Posterior vena cava (tissue), 2 donors: ENCODE results near the gene CAPN5. TPM values are rescaled to one million over a fixed set of nuclear protein-coding genes. Genes with fewer than 3 reads are reported as not detected.

Experiments used
- DNase-seq: peaks from one replicate; pipeline ENCODE4 v3.0.0-alpha.2; 2020; ENCODE audit warnings: low spot score
- intact Hi-C, 2 donors: fragments of 100-400 bp; cut with DNase I; formaldehyde crosslinking; loops; one replicate each; pipeline versions ENCODE4 v1.14.1 to v1.14.2; 2022 to 2023
- total RNA-seq, 2 donors: library from RNA; stranded (reverse); fragmentation: NEBNext Ultra II Directional; extraction: Animal tissue kit (Norgen Biotek cat#: 25700); gene quantifications; one replicate each; pipeline ENCODE4 v1.2.1, GENCODE V29; 2021
- donor health status: DM: yes; HTN: yes; CAD: no.
- donor health status: DM: yes; HTN: yes; CAD: no.

The CAPN5 gene
- total RNA-seq, 2 donors from 2014 or later = 14.4 to 23.4 TPM

DNA sequence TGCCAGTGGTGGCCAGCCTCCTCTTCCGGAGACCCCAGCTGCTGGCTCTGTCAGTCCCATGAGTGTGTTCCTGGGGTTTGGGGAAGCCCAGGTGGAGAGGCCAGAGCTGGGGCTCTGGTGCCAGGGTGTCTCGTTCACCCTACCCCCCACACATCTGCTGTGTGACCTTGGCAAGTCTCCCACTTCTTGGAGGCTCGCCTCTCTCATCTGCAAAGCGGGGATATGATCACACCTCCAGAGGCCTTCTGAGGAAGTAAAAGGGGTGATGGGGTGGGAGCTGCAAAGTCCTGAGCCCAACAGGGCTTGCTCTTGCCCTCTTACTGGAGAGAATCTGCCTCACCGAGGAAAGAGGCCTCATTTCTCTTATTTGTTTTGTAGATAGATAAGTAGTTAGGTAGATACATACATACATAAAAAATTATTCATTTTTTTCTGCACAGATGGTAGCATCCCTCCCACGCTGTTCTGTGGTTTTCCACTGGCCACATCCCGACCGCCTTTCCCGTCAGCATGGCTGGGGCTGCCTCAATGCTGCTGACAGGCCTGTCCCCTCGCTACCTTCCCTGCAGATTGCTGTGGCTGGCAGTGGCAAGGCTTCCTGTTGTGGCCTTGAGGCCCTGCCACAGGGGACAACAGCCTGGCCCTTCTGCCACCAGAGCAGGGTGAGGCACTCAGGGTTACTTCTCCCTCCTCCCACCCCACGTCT is 85.2 kb downstream of the CAPN5 start:
- DNase-seq = no peak
- intact Hi-C loops = no loop called here

DNA sequence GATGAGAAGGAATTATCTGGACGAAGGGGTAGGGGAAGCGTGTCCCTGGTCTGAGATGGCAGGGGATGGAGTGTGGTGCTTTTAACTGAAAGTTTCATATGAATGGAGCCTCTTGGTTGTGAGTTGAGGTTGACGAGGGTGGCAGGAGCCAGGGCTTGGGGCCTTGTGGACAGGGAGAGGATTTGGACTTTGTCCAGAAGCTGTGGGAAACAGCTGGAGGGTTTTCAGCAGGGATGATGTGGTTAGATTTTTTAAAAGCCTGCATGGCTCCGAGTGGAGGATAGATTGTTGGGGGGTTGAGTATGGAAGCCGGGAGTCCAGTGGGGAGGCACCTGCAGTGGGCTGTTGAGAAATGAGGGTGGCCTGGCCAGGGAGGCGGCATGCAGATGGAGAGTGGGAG is 86.1 kb downstream of the CAPN5 start:
- DNase-seq = no peak
- intact Hi-C loops = no loop called here

DNA sequence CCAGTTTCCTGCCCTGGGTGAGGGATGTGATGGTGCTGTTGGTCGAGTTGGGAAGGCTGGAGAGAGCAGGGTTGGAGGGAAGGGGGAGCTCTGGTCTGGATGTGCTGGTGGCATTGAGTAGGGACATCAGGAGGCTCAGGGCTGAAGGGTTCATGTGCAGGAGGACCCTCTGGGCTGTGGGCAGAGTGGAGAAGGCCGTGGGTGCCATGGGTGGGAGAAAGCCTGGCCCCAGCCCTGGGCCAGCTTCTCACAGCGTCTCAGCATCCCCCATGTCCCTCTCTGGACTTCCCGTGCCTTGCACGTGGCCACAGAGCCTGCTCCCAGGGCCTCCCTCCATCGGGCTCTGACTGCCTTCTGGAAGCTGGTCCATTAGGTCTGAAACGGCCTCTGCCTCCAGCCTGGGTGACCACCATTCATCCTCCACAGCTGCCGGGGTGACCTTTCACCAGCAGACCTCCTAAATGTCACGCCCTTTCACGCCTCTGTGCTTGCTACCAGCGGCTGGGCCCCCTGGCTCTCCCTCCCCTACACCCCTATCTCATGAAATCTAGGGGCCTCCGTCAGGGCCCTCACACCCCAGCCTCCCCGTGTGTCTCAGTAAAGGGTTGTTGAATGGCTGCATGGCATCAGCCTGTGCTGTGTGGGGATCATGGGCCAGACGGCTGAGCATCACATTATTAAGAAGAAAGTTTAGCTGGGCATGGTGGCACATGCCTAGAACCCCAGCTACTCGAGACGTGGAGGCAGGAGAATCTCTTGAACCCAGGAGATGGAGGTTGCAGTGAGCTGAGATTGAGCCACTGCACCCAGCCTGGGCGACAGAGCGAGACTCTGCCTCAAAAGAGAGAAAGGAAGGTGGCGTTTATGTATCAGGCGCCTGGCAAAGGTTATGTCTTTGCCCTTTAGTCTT is 86.8 kb downstream of the CAPN5 start:
- no peak for DNase-seq
- intact Hi-C loops = no loop called here

DNA sequence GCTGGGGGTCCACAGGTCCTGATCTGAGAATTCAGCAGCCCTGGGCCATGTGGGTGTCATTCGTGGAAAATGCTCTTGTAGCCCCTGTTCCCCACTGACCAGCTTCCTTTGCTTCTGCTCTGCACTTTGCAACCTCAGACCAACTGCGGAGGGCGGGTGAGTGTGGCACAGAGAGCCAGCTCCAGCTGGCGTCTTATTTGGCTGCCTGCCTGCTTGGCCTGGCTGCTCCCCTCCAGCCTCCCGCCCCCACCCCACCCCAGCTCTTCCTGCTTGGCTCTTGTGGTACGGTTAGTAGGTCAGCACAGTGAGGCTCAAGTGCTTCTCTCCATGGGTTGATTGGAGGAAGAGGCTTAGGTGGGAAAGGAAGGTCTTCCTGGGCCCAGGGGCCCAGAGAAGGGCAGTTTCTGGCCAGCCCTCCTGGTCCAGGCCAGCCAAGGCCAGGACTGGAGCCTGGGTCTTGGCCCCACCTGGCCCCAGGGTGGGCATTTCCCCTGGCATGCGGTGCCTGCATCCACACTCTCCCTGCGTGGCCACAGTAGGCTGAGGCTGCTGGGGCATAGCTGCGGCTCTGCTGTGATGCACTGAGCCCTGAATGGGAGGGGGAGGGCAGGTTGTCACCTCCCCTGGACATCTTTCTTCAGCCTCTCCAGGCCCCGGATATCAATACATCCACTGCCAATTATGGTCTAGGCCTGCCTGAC is 87.8 kb downstream of the CAPN5 start:
- DNase-seq = no peak
- intact Hi-C loops = no loop called here

DNA sequence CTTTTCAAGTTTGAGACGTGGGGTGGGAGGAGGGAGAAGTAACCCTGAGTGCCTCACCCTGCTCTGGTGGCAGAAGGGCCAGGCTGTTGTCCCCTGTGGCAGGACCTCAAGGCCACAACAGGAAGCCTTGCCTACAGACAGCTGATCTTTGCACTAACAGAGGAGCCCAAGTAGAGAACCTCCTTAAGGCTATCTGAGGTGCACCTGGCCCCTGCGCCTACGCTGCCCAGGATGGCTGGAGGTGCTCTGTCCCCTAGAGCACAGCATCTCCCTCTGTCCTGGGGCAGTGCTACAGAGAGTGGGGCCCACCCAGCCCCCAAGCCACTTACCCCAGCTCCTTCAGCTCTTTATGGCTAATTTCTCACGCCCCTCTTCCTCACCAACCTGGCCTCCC is 88.3 kb downstream of the CAPN5 start:
- intact Hi-C loops = no loop called here
- no peak for DNase-seq

DNA sequence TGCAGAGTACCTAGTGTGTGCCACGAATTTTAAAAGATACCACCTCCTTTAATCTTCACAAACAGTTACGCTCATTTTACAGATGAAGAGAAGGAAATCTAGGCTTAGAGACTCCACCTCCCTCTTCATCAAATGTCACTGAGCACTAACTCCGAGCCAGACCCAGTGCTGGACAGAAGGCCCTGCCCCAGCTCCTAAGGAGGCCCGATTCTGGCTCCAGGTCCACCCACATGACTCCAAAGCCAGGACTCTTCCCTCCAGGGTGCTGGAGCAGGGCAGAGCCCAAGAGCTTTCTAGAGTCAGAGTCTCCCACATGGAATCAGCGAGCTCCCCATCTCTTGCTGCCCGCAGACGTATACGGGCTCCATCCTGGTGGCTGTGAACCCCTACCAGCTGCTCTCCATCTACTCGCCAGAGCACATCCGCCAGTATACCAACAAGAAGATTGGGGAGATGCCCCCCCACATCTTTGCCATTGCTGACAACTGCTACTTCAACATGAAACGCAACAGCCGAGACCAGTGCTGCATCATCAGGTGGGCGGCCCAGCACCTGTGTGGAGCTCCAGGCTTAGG is 88.9 kb downstream of the CAPN5 start:
- DNase-seq = no peak
- intact Hi-C loops = no loop called here

DNA sequence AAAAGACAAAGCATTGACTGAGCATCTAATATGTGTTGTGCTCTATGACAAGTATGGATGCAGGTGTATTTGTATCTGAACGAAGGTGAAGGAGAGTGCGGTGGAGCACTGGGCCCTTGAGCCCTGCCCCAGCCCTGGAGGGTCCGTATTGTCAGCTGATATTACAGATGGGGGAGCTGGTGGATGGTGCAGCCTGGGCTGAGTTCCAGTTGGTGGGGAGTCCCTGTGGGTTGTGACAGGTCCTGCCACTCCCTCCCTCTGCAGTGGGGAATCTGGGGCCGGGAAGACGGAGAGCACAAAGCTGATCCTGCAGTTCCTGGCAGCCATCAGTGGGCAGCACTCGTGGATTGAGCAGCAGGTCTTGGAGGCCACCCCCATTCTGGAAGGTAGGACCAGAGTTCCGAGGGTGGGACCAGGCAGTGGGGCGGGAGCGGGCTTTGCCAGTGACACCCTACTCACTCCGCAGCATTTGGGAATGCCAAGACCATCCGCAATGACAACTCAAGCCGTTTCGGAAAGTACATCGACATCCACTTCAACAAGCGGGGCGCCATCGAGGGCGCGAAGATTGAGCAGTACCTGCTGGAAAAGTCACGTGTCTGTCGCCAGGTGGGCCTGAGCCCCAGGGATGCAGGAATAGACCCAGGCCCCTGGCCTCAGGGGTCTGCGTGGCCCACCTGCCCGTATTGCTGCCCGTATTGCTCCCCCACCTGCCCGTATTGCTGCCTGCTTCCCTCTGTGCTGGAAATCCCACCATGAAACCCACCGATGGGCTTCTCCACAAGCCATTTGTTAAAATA is 89.8 kb downstream of the CAPN5 start:
- DNase-seq = no peak
- intact Hi-C loops = no loop called here

DNA sequence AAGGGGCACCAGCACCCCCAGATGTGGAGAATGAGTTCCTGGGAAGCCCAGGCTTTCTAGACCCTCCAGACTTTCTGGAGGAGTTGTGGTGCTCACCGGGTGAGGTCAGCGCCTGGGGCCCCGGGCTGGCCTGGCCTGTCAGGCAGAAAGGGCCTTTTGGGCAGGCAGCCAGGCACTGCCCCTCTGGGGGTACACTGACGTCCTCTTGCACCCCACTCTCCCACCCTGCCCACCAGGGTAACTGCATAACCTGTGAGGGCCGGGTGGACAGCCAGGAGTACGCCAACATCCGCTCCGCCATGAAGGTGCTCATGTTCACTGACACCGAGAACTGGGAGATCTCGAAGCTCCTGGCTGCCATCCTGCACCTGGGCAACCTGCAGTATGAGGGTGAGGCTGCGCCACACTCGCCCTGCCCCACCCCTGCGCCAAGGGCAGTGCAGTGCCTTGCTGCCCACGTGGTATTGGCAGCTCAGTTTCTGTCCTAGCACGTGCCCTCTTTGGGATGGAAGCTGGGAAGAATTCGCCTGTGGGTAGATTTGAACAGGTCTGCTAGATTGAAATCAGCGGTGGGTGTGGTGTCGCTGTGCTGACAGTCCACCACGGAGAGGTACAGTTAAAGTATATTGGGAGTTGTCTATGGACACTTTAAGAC is 91.4 kb downstream of the CAPN5 start:
- intact Hi-C loops = no loop called here
- no peak for DNase-seq

DNA sequence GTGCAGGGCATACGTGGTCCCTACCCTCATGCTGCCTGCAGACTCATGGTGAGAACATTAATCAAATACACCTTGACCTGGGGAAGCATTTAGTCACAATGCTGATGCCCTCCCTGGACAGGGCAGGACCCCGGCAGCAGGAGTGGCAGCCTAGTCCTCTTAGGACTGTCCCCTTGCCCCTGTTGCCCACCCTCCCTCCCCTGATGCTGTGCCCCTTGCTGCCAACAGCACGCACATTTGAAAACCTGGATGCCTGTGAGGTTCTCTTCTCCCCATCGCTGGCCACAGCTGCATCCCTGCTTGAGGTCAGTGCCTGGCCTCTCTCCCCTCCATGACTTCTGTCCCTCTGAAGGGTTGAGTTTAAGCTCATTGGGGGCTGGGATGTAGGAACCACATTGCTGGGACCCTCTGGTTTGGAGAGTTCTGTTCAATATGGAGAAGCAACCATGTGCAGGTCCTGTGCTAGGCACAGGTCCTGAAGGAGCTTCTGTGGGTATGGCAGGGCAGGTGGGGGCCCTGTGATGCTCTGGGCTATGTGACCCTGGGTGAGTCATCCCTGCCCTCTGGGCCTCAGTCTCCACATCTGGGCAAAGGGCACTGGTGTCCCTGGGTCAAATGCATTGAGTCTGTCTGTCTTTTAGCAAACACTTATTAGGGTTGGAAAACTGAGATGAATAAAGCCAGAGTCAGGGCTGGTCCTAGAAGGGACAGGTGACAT is 92.6 kb downstream of the CAPN5 start:
- intact Hi-C loops = no loop called here
- no peak for DNase-seq

DNA sequence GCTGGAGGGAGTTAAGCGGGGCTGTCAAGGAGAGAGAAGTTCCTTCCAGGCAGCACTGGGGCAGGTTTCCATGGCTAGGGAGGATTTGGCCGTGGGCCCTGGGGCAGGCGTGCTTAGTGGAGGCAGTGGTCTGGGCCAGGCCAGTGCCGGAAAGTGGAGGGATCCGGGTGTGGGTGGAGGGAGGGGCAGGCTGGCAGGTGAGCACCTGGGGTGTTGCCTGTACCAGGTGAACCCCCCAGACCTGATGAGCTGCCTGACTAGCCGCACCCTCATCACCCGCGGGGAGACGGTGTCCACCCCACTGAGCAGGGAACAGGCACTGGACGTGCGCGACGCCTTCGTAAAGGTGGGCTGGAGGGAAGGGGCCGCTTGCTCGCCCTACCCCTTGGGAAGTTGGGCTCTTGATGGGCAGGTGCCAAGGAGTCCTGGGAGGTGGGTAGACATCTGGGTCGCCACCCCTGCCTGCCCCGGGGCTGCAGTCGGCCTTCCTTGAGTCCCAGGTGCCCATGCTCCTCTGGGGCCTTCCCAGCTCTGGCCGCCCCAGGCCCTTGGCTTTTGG is 93.2 kb downstream of the CAPN5 start:
- intact Hi-C loops = no loop called here
- no peak for DNase-seq

DNA sequence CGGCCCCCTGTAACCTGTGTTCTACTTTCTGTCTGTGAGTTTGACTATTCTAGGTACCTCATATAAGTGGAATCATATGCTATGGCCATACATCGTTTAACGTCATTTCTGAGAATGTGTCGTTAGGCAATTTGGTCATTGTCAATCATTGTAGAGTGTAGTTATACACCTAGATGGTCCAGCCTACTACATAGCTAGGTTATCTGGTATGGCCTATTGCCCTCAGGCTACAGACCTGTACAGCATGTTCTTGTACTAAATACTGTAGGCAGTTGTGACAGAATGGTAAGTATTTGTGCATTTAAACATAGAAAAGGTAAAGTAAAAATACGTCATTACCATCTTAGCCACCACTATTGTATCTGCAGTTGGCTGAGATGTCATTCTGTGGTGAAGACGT is 96.5 kb downstream of the CAPN5 start:
- no peak for DNase-seq
- intact Hi-C loops = no loop called here

DNA sequence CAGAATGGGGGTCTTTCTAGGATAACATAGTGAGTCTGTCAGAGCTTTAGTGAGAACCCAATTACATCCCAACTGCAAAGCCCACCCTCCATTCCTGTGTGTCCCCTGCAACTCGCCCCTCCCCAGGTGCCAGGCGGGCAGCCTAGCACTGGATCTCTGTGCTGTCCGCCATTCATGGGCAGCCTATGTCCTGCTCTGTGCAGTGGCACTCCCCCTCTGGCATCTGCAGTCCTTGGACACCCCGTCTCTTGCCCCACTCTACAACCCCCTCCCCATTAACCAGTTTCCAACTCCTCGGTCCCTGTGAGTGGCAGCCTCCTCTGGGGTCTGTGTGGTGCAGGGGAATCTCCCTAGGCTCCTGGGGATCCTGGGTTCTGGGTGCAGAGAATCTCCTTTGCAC is 98.3 kb downstream of the CAPN5 start:
- intact Hi-C loops = no loop called here
- DNase-seq = no peak

DNA sequence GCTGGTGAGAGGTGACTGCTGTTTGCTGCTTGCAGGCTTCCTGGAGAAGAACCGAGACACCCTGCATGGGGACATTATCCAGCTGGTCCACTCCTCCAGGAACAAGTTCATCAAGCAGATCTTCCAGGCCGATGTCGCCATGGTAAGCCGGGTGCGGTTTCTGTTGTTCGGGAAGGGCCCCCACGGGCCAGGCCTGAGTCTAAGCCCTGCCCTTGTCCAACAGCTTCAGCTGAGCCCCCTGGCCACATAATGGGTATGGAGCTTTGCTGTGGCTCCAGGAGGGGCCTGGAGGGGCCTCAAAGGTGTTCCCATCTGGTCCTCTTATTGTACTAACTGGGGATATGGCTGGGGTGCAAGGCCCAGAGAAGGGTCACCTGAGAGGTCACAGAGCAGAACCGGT is 99.2 kb downstream of the CAPN5 start:
- no peak for DNase-seq
- intact Hi-C loops = no loop called here

DNA sequence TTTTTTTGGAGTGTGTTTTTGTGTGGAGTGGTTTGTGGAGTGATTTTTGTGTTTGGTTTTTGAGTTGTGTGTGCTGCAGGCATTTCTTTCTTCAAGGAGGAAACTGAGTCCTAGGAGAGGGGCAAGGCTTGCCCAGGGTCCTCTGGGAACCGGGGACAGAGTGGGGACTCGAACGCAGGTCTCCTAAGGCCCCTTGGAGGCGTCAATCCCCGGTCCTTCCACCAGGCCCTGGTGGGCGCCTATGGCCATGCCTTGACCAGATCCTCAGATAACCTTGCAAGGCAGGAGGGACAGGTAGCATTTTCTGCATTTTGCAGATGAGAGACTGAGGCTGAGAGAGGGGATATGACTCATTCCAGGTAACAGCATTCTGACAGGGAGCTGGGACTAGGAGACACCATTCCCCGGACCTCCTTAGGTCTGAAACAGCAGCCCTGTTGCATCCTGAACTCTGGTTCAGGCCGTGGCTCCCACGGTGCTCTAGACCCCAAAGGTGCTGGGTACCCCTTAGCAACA is 100.4 kb downstream of the CAPN5 start:
- intact Hi-C loops = no loop called here
- no peak for DNase-seq

DNA sequence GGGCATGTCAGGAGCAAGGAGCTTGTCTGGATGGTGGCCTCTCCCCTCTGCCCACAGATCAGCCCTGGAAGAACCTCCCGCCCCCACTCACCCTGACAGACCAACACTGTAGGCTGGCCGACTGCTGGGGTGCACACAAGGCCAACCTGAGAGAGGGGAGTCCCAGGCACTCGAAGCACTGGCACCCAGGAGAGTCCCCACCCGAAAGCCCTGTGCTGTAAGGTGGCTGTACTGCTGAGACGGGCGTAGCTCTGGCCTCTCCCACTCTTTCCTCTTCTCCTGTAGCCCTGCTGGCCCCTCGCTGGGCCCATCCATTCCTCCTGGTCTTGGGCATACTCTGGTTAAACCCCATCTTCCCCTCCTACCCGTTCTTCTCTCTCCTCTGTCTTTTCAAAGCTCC is 101.0 kb downstream of the CAPN5 start:
- DNase-seq = no peak
- intact Hi-C loops = no loop called here

DNA sequence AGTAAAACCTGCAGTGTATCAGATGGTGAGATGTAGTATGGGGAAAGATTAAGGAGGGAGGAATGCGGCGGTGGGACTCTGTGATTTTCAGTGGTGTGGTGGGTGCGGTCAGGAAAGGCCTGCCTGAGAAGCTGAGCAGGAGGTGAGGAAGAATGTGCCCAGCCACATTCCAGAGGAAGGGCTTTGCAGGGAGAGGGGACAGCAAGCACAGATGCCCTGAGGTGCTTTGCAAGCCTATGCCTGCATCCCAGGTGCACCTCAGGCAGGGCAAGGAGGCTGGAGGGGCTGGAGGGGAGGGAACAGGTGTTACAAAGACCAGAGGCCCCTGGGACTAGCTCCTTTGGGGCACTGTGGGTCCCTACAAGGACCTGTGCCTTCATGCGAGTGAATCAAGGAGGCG is 103.3 kb downstream of the CAPN5 start:
- intact Hi-C loops = no loop called here
- no peak for DNase-seq

DNA sequence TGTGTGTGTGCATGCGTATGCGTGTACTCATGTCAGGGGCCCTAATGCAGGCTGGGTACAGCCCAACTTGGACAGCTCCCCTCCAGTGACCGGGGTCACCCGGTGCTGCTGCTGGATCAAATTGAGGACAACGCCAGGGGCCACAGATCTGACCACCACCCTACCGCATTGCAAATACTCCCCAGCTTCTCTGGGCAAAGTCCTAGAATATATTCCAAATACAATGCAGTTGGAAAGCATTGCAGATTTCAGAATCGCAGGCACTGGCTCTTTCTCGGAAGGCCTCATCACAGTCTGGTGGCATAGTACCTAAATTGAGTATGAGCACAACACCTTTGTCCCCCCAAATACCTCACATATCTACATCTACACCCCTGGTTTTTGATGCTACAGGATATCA is 104.5 kb downstream of the CAPN5 start:
- DNase-seq = no peak
- intact Hi-C loops = no loop called here
